GM12878 (cell line): ENCODE data around the gene SLC25A43. TPM values are rescaled to one million over a fixed set of nuclear protein-coding genes. Genes with fewer than 3 reads are reported as not detected.

ENCODE experiments used
- ATAC-seq: fragments of 200-7000 bp; cut with Tn5 transposase; 3 replicates; pipeline ENCODE4 v1.9.1; 2020; ENCODE audit warnings: mild to moderate bottlenecking, moderate library complexity
- BruUV-seq: library from RNA; stranded (reverse); fragments of 400-500 nt; replicated peaks from 2 replicates; lab custom pipeline; 2021; lab: Mats Ljungman, UMichigan
- CTCF ChIA-PET: fragments of 300-600 bp; sonication (Branson Sonifier 250); formaldehyde crosslinking; extraction: SDS; loops from one replicate; lab custom pipeline; 2021; ENCODE audit warnings: inconsistent platforms; lab: Yijun Ruan, JAX
- POLR2A ChIA-PET: fragments of 350-600 bp; formaldehyde crosslinking; extraction: SDS; loops from one replicate; lab custom pipeline; 2021; ENCODE audit warnings: inconsistent platforms; lab: Charles Lee
- RAD21 ChIA-PET: fragments of 300-600 bp; sonication (Branson Sonifier 250); formaldehyde crosslinking; loops from one replicate; lab custom pipeline; 2023; ENCODE audit warnings: antibody characterized with exemption; ENCODE audit not compliant: unreplicated experiment; lab: Charles Lee
- SMC1A ChIA-PET: fragments of 300-600 bp; sonication (Branson Sonifier 250); formaldehyde crosslinking; loops from one replicate; lab custom pipeline; 2023; ENCODE audit not compliant: unreplicated experiment, uncharacterized antibody; lab: Charles Lee
- DNase-seq: peaks from one replicate; pipeline ENCODE4 v3.0.0-alpha.2; 2011; ENCODE audit warnings: low read depth, low spot score
- FAIRE-seq: peaks from 3 replicates; lab custom pipeline; 2011; peaks lifted over from hg19 to GRCh38; lab: Jason Lieb, UNC
- H2AFZ ChIP-seq: 2 replicates; pipeline ENCODE4 v1.6.0; 2011; ENCODE audit warnings: low read depth, low read length, control low read depth; ENCODE audit not compliant: control insufficient read depth
- H3K27ac ChIP-seq: 2 replicates; pipeline ENCODE4 v1.5.1; 2011; ENCODE audit warnings: control low read depth; ENCODE audit not compliant: control insufficient read depth, insufficient read depth
- H3K27me3 ChIP-seq, 2 experiments: replicated peaks in 1 of 2; 2 replicates each; pipeline versions ENCODE4 v1.6.0 to v1.6.1; 2011; ENCODE audit warnings: low read length in 1 of 2; ENCODE audit not compliant: control insufficient read depth in 2 of 2, insufficient read depth in 2 of 2
- H3K36me3 ChIP-seq, 2 experiments: 2 replicates each; pipeline ENCODE4 v1.5.1; 2011; ENCODE audit warnings: low read length in 1 of 2; ENCODE audit not compliant: control insufficient read depth in 2 of 2, insufficient read depth in 2 of 2
- H3K4me1 ChIP-seq: 2 replicates; pipeline ENCODE4 v1.6.1; 2011; ENCODE audit warnings: mild to moderate bottlenecking, low read length, moderate library complexity, mixed read lengths; ENCODE audit not compliant: control insufficient read depth, insufficient read depth
- H3K4me2 ChIP-seq: 2 replicates; pipeline ENCODE4 v1.6.0; 2011; ENCODE audit warnings: control low read depth; ENCODE audit not compliant: control insufficient read depth, insufficient read depth
- H3K4me3 ChIP-seq: fragments of 200-600 bp; sonication (generic); 2 replicates; pipeline ENCODE4 v1.5.1; 2016
- H3K79me2 ChIP-seq: 2 replicates; pipeline ENCODE4 v1.6.0; 2011; ENCODE audit warnings: low read length; ENCODE audit not compliant: control insufficient read depth, insufficient read depth
- H3K9ac ChIP-seq: 2 replicates; pipeline ENCODE4 v1.8.0; 2011; ENCODE audit warnings: low read length, control low read depth, mixed read lengths; ENCODE audit not compliant: control insufficient read depth, insufficient read depth
- H3K9me3 ChIP-seq: replicated peaks from 3 replicates; pipeline ENCODE4 v1.5.1; 2011; ENCODE audit warnings: mild to moderate bottlenecking, low read length; ENCODE audit not compliant: control insufficient read depth, insufficient read depth
- H4K20me1 ChIP-seq: 2 replicates; pipeline ENCODE4 v1.6.0; 2011; ENCODE audit not compliant: control insufficient read depth, insufficient read depth
- KAT2A ChIP-seq: conservative IDR thresholded peaks from 2 replicates; pipeline ENCODE4 v1.6.1; 2011; ENCODE audit warnings: low read depth, low read length; ENCODE audit not compliant: control insufficient read depth
- MEF2B ChIP-seq: fragments of 450-650 bp; IDR thresholded peaks from 2 replicates; pipeline ENCODE4 v1.6.1; 2018; ENCODE audit warnings: mild to moderate bottlenecking, moderate library complexity; ENCODE audit not compliant: partially characterized antibody, poor library complexity, severe bottlenecking
- MLLT1 ChIP-seq: fragments of 450-650 bp; IDR thresholded peaks from 2 replicates; pipeline ENCODE4 v1.6.1; 2016; ENCODE audit warnings: mild to moderate bottlenecking
- NR2C2 ChIP-seq: IDR thresholded peaks from 2 replicates; pipeline ENCODE4 v1.6.1; 2011; ENCODE audit warnings: borderline replicate concordance, low read depth; ENCODE audit not compliant: control insufficient read depth, insufficient read length
- POLR2A ChIP-seq: IDR thresholded peaks from 2 replicates; pipeline ENCODE4 v1.6.1; 2011; ENCODE audit warnings: low read depth, mild to moderate bottlenecking, low read length
- SMAD5 ChIP-seq: IDR thresholded peaks from 2 replicates; pipeline ENCODE4 v1.6.1; 2016; ENCODE audit warnings: antibody characterized with exemption, low read depth
- TBL1XR1 ChIP-seq: IDR thresholded peaks from 2 replicates; pipeline ENCODE4 v1.6.1; 2012; ENCODE audit warnings: low read depth, low read length, improper control_type of control experiment
- ZZZ3 ChIP-seq: IDR thresholded peaks from 2 replicates; pipeline ENCODE4 v1.6.1; 2011; ENCODE audit warnings: low read depth; ENCODE audit not compliant: control insufficient read depth, insufficient read length
- WGBS: methylation state at CpG from one replicate; pipeline ENCODE4 v1.1.6; 2016; ENCODE audit warnings: low lambda C conversion rate; ENCODE audit not compliant: insufficient replicate concordance, insufficient coverage; ENCODE audit errors: missing lambda C conversion rate; 5-methylcytosine and 5-hydroxymethylcytosine counted together
- in situ Hi-C: fragments of 300-500 bp; cut with MboI; formaldehyde crosslinking; loops from 9 replicates; pipeline ENCODE4 v1.14.3; 2018; ENCODE audit warnings: mixed read lengths
- intact Hi-C: fragments of 100-400 bp; cut with micrococcal nuclease; formaldehyde crosslinking; loops from one replicate; pipeline ENCODE4 v1.14.2; 2022; ENCODE audit not compliant: unreplicated experiment
- polyA plus RNA-seq, 11 experiments: library from polyadenylated mRNA; depleted of rRNA in 4 of 11; unstranded in 6 of 11; stranded (reverse) in 5 of 11; fragments of >200 nt; fragmentation: Nextera tagmentation in 4 of 11; fragmentation: Illumina TruSeq in 1 of 11; extraction: Ambion mirVana in 4 of 11; extraction: Trizol in 1 of 11; gene quantifications; 1 replicate in 1 of 11; 2 replicates in 10 of 11; pipeline versions ENCODE4 v1.2.1 to v1.2.3, GENCODE V29; 2011 to 2016; ENCODE audit warnings: inconsistent platforms in 2 of 11, missing spikeins in 2 of 11, low read depth in 1 of 11
- total RNA-seq, 4 experiments: library from RNA; depleted of rRNA in 3 of 4; stranded (reverse); fragments of >200 nt in 3 of 4; fragmentation: Illumina TruSeq in 1 of 4; extraction: Trizol in 1 of 4; gene quantifications; 2 replicates each; pipeline versions ENCODE4 v1.2.1 to v1.2.3, GENCODE V29; 2013 to 2021

The SLC25A43 gene
- total and polyA plus RNA-seq, 10 of the 15 experiments (the other 5 are each of a cell fraction or from before 2014, with no cell fraction given), result 2.5 to 13.5 (median 6.8) TPM

GRCh38 chrX:119410854-119411253 lies 11.7 kb downstream of the SLC25A43 start (continued):
- TF ChIP-seq MLLT1 (no peak), TBL1XR1 (no peak), NR2C2 (no peak), POLR2A (no peak), KAT2A (no peak), MEF2B (no peak)

GRCh38 chrX:119411959-119412358 lies 12.8 kb downstream of the SLC25A43 start:
- FAIRE-seq (no peak), ATAC-seq (no peak), DNase-seq (no peak)
- intact Hi-C loops, result no loop called here
- RAD21 ChIA-PET, result no interaction called here
- BruUV-seq, result no TSS peak
- no peak for TF ChIP-seq SMAD5
- TF ChIP-seq ZZZ3, result no peak
- H3K4me2 ChIP-seq, result no peak overlapping the region
- no peak overlapping the region for H3K27ac ChIP-seq
- H3K4me3 ChIP-seq, result no peak overlapping the region
- no peaks in the 10 kb centered on the region for H3K4me1 ChIP-seq
- no peaks in the 10 kb centered on the region; a peak in 2 of 4 replicates for H3K36me3 ChIP-seq
- no peaks in the 10 kb centered on the region for H3K79me2 ChIP-seq
- H4K20me1 ChIP-seq, result no peaks in the 10 kb centered on the region
- POLR2A ChIA-PET, result no interaction called here
- SMC1A ChIA-PET, result interaction anchor here (0.8 kb wide), 1 partner anchor 14 kb away, joined by 4 read pairs; no protein-coding TSS in a partner anchor
- CTCF ChIA-PET, result no interaction called here
- no peak overlapping the region for H3K9ac ChIP-seq
- in situ Hi-C loops, result no loop called here
- H3K27me3 ChIP-seq, result no peaks in the 10 kb centered on the region; a peak in 1 of 4 replicates
- H3K9me3 ChIP-seq, result no peaks in the 10 kb centered on the region
- WGBS, result 85% methylated on average over 7 of the region's 7 CpGs
- no peak overlapping the region for H2AFZ ChIP-seq
